Measurements from ENCODE around the gene SMARCA2.

The SMARCA2 gene

DNA sequence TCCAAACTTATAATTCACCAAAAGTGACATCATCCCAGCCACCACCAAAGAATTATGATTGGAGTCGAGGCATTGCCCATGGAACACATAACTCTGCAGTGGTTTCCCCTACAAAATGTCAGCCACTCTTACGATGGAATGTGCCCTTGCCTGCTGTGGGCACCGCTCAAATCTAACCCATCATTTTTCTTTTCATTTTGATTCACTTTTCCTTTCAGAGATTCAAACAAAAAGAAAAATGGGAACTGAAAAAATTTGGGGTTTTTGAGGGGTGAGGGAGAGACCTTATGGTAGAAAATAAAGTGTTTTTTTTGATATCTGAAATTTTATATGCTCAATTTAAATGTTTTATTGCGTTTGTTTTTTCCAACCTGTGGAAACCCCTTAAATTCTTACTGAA lies 28.1 kb downstream of the SMARCA2 start:
- no peak for DNase-seq

DNA sequence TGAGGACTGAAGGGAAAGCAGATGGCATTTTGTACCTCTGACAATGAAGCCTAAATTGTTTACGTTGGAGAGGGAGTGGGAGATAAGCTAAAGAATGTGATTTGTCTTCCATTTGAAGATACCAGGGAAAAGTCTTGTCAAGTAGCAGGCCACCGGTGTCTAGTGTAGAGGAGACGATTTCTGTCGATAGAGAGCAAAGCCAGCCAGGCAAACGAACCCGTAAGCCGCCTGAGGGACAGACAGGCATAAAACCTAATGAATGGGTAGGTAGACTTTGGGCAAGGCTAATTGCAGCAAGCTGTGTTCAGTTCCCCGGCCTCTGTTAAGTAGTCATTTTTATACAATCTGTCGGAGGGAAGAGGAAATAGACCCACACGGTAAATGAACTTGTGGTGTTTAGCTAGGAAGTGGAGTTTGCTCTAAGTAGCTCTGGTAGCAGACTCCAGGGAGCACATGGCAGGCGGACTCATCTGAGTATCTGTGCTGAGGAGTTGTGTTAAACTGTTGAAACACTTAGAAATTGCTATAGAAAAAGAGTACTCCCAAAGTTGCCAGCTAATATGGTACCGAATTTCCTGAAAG lies 28.8 kb downstream of the SMARCA2 start:
- no peak for DNase-seq

DNA sequence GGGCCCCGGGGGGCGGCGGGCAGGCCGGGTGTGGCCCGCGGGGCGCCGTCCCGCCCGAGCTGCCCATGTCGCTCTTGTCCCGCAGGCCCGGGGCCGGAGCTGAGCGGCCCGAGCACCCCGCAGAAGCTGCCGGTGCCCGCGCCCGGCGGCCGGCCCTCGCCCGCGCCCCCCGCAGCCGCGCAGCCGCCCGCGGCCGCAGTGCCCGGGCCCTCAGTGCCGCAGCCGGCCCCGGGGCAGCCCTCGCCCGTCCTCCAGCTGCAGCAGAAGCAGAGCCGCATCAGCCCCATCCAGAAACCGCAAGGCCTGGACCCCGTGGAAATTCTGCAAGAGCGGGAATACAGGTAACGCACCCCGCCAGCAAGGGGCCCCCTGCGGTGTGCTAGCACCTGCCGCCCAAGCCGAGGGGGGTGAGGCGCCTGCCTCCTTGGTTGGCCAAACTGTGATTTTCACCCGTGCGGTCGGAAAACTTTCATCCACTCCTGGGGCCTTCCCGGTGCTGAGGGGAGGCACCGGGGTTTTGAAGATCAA lies 32.1 kb downstream of the SMARCA2 start:
- no peak for DNase-seq

DNA sequence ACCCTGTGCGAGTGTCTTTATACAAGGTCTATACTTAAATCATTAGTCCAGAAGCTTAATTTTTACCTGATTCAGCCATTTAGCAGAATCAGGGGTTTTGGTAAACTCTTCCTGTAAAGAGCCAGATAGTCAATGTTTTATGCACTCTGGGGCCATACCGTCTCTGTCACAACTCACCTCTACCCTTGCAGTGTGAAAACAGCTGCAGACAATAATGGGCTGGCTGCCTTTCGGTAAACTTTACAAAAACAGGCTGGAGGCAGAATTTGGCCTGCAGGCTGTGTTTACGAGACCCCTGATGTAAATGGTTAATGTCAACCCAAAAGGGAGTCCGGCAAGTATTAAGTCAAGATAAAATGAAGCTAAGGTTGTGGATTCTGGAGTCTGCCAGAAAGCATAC lies 32.8 kb downstream of the SMARCA2 start:
- no peak for DNase-seq

DNA sequence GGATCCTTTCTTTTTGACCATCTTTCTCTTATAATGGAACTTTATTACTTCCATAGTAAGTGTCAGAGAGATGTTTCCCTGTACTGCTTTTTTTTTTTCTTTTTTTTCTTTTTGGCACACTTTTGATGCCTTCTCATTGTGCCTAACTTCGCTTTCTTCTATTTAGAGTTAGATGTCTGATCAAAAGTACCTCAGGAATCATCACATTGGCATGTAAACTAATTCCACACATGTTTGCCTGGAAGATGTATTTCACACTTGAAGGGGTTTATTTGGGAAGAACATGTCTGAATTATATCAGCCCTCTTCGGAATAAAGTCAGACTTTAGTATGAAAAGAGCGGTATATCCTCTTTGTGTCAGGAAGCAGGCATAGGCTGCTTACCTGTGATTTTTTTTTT lies 35.1 kb downstream of the SMARCA2 start:
- no peak for DNase-seq

DNA sequence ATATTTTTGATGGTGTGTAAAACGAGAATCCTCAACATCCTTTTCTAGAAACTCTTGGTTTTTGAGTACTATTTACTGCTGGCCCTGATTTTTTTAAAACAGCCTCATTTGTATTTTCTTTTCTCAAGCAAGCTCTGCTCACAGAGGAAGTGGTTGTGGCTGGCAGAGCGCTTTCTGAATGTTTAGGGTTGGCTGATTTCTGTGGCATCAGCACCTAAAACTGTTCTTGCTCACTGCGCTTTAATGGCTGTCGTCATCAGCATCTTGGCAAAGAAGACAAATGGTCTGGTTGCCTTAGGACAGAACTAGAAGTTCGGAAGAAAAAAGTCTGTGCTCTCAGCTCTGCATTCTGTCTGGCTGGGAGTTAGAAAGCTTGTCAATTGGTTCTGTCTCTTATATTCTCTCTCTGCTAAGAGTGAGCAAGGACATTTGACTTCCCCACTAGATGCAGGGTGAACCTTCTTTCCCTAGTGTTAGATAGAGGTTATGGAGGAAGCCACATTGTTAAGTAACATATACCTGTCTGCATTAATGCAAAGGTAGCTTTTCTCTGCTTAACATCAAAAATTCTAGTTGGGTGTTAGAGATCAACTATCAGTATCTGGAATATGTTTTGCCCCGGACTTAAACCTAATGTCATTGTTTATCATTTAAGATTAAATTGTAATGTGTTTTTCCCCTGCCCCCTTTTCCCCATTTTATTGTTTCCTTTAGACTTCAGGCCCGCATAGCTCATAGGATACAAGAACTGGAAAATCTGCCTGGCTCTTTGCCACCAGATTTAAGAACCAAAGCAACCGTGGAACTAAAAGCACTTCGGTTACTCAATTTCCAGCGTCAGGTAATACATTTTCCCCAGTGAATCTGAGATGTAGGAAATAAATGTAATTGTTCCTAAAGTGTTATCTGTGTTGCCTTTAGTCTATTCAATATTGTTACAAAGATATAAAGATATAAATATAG lies 39.0 kb downstream of the SMARCA2 start:
- DNase-seq, result peak; percentile 28

DNA sequence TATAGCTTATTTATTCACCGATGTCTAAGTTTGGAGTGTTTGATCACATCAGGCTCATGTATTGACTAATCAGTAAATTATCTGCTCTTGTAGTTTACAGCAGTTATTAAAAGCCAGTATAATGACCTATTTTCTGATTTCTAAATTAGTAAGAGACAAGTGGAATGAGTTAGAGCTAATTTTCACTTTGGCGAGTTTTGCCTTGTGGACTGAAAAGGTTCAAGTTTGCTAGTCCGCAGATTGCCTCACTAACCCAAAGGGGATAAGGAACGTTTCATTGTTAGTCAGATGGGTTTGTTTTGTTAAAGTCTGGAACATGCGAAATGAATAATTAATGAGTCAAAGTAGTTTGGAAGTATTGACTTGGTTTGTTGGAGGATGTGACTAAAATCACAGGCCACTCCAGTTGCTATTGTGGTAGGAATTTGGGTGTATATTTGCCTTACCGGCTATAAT lies 40.1 kb downstream of the SMARCA2 start:
- DNase-seq, result no peak

DNA sequence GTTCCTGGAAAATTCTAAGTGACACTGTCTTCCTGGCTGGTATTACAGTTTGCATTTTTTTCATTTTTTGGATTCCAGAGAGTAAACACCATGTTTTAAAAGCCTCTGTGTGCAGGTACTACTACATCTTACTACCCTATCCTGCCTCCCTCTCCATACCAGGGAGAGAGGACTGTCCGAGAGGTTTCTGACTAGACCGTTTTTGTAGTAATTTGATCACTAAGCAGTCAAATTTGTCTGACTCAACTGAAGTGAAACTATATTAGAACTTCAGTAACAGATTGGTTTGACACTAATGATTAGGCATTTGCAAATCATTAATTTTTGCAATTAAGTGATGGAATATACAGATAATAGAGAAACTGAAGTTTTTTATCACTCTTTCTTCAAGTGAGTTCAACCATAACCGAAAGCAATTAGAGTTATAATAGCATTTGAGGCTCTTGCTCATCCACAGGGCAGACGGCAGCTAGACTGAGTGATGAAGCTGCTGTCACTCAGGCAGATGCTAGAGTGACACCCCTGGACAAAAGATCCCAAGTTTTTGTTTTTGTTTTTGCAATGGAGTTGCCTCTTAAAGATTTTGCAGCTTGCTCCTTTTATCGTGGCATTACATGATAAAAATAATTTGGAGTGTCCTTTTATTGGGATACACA lies 44.3 kb downstream of the SMARCA2 start:
- no peak for DNase-seq

DNA sequence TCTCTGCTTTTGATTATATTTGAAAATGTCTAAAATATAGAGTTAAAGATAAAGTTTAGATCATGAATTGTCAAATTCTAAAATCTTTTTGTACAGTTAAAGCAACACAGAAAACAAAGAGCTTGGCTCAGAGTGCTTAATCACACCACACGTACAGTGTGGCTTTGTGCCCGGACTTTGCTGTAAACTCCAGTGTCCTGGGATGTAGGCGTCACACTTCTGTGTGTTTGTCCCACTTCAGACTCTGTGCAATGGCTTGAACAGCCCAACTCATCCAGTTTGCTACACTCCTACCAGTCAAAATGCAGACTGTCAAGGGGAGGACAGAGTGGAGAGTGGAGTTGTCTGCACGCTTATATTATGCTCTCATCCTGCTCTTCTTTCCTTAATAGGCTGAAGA lies 45.3 kb downstream of the SMARCA2 start:
- no peak for DNase-seq

DNA sequence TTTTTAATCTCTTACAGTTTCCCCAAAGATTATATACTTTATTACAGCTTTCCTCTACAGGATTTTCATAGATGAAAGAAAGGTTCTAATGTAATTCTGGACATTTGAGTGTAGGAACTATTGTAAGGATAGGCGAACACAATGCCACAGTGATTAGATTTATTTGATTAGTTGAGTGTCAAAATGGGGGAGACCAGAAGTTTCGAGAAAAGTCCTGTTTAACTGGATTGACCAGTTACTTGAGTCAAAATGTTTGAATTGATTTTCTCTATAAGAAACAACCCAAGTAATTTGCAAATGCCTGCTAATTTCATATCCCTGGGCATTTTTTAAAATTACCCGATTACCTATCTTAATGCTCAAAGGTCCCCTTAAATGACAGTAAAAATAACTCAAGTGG lies 50.6 kb downstream of the SMARCA2 start:
- DNase-seq, result no peak

DNA sequence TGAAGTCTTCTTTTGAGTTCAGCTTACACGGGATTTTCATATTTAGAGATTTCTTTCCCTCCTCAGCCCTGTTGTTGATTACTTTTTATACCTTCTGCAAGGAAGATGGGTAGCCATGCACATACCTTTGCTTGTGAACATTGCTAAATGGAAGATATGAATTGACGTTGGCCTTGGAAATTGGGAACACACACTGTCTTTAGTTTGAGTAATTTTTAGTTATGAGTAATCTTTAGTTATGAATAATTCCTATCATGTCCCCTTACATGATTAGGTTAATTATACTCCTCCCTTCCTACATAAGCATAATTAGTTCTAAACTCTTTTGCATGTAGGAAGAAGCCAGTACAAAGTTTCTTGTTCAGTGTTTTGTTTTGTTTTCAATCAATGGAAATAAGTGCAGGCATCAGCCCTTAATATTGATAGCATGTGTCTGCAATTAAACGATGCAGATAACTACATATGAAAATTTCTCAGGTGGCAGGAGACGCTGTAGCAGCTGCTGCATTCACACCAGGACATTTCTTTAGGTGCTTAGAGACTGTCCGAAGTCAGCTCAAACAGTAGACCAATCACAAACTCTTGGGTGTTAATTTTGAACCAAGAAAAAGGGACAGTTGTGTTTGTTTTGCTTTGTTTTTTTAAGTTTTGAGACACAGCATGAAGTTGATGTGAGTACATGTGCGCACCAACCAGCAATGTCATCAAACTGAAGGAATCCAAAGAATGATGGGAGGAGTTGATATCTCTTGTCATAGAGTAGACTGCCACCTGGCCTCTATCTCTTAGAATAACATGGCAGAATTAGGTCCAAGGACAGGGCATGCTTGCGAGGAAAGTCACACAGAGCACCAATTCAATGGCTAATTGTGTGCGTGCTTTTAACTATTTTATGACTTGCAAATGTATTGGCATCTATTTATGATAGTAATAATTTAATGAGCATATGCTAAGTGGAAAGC lies 51.4 kb downstream of the SMARCA2 start:
- peak; percentile 2 for DNase-seq

DNA sequence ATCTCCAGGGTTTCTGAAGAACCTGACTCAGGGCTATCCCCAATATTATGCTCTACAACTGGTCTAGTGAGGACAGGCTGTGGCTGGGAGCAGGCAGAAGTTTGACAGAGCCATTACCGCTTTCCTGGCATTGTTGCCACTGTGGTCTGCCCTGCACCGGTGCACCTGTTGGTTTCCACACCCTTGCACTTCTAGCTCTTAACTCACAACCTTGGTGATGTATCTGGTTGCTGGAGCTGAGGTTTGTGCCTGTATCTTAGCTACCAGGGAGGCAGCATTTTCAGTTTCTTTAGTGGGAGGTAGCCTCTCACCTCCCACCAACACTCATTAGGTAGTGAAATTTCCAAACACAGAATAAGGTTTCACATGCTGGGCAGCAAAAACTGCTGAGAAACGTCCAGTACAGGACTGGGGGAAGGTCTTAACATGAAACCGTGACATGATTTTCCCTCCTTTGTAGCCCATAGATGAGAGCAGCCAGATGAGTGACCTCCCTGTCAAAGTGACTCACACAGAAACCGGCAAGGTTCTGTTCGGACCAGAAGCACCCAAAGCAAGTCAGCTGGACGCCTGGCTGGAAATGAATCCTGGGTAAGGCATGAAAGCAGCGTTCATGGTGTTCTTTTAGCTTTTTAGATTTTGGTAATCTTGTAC lies 57.7 kb downstream of the SMARCA2 start:
- no peak for DNase-seq

DNA sequence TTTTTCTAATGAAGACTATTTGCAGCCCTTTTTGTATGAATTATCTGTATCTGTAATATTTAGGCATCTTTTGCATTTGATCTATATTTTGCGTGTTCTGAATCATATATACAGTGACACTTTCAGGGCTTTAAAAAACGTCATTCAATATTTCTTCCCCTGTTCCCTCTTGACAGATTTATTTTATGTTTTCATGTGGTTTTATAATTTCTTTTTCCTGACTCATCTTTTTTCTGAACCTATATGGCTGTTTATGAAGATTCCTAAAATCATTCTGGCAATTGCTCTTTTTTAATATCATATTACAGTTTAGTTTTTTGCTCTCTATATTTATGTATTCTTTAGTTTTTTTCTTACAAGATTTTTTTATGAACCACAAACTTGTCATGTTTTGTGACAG lies 67.6 kb downstream of the SMARCA2 start:
- DNase-seq, result no peak

DNA sequence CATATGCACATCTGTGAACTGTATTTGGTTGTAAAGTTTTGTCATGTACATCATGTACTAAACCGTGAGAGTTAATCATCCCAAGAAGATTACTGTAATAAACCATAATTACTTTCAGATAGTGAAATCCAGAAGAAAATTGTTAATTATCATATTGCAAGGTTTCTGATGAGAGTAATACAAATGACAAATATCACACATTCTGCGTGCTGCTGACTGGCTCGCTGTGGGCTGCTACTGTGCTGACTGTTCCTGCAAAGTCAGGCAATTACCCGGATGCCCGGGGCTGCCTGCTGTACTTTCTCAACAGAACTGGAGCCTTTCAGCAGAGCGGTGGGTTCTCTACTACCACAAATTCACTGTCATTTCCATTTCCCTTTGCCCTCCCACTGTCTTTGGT lies 68.3 kb downstream of the SMARCA2 start:
- no peak for DNase-seq

DNA sequence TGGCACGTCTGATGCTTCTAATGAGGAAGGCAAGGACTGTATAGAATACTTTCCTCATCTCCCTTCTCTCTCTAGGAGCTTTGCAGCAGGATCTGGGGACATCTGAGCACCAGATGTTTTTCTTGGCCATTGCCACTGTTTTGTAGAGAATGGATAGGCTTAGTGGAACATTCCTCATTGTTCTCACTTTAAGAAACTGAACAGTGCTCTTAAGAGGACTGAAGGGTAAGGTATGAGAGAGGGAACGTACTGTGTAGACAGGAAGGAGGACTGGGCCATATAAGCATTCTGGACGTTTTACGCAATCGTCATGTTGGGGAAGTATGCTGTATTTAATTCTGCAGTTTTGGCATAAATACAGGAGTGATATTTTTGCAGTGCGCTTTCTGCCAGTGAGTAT lies 70.6 kb downstream of the SMARCA2 start:
- no peak for DNase-seq

DNA sequence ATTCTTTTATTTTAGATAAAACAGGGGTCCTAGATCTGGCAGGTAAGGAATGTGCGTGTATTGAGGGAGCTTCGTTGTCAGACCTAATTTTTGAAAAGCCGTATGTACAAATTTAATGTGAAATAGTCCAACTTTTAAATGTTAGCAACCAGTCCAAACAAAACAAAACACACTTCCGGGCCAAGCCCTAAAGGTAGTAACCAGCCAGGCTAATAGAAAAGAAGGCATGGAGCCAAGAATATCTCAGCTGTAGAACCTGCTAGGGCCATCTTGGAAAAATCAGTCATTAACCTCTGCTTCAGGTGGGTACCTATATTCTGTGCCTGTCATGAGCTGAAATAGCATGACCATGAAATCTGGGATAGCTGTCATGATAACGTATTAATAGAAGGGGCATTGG lies 71.0 kb downstream of the SMARCA2 start:
- no peak for DNase-seq

DNA sequence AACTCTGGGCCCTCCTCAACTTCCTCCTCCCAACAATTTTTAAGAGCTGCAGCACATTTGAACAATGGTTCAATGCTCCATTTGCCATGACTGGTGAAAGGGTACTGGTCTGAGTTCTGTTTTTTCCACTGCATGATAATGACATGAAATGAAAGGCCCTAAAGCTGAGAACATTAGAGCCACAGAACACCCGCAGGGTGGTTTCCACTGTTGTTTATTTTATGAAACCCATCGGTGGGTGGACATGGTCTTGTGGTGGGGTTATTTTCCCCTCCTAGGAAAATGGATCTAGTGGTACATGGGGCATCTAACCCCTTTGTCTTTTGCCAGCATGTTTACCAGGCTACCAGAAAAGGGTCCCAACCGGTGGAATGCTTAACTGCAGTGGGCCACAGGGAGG lies 71.8 kb downstream of the SMARCA2 start:
- no peak for DNase-seq

DNA sequence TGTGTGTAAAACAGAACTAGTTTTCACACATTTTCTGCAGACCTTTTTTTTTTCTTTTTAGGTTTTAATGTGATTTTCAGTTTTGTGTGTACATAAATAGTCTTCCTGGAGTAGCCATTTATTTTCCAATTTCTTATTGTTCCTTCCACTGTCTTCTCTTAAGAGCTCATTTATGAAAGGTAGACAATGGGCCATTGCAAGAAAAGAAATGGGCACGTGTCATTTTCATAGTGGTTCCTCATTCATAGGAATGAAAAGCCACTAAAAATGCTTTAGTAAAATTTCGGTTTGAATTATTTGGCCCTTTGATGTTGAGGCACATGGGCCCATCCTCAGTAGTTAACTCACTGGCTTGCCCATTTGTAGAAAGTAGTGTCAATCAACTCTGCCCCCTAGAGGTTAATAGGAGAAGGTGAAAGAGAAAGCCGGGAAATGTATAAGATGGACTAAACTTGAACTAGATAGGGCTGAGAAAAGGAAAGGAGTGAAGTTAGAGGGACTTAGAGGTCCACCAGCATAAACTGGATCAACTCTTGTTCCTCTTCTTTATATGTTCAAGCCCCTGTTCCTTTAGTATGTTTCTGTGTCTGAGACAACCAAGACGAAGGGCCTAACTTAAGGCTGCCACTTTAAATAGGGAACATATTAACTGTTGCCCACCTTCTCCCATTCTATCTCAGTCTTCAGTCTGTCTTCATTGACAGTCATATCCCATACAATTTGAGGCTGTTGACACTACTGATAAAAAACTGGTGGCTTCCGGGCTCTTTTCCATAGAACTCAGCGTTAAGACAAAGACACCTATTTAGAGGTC lies 72.6 kb downstream of the SMARCA2 start:
- DNase-seq, result peak; percentile 71

DNA sequence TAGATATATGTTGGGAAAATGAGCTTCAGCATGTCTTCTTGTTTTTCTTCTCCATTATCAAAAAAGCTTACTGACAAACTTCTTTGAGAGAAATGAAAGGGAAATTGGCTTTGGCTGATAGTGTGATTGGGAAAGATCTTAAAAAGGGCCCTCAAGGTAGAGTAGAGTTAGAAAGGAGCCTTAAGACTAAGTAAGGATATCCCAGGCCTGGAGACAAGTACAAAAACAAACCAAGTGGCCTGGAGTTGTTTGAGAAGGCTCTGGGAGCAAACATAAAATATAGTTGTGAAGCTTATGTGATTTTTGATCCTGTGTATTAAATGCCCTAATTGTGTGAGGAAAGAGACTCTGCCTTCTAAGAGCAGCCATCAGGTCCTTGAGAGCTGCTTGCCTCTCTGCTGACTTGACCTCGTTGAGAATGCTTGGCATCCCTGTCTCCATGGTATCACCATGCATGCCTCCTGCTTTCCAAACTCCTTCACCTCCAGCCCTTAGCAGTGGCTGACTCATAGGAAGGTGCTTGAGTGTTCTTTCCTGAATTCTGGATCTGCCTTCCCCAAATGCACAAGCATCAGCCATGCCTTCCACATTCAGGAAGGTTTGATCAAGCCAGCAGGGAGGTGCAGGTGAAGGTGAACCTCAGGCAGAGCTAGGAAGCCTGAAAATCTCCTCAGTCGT lies 78.9 kb downstream of the SMARCA2 start:
- DNase-seq, result no peak

DNA sequence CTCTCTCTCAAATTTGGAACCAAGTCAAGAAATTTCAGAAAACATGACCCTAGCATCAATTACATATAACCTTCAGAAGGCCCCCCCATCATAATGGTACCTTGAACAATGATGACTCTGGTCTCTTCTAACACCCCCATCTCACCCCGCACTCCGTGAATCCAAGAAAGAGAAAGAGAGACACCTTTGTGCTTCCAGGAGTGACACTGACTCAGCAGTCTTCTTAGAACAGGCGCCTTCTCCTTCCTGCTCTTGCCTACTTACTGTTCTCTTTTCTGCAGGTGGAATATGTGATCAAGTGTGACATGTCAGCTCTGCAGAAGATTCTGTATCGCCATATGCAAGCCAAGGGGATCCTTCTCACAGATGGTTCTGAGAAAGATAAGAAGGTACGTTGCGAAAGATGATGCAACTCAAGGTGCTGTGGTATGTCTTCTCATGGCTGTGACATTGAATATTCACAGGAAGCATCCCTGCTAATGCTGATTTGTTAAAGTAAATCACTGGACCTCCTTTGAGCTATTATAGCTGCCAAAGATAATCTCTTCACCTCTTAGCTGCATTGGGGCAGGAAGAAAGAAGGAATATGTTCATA lies 81.3 kb downstream of the SMARCA2 start:
- DNase-seq, result no peak
